ENCODE data around the gene C6orf62. TPM values are rescaled to one million over a fixed set of nuclear protein-coding genes. Genes with fewer than 3 reads are reported as not detected.

Gene C6orf62
- total and polyA plus RNA-seq, 2 of the 4 experiments (the other 2 are of a cell fraction): 47.5 to 50.7 TPM

GRCh38 chr6:24664046-24664987 is 54.6 kb downstream of the C6orf62 start (continued):
- TF ChIP-seq CTCF (conservative IDR thresholded peaks at IDR 0.05; ENCODE audit: low read depth, low read length): no peak
- no peak for TF ChIP-seq SMC3 (IDR thresholded peaks at IDR 0.05; ENCODE audit: low read depth, low read length)
- TF ChIP-seq FOS (IDR thresholded peaks at IDR 0.05; ENCODE audit: low read depth, low read length): no peak
- TF ChIP-seq MAZ (IDR thresholded peaks at IDR 0.05; ENCODE audit: borderline replicate concordance, low read depth, low read length): no peak
- no peak for TF ChIP-seq CEBPB (IDR thresholded peaks at IDR 0.05; ENCODE audit: low read depth, low read length)
- TF ChIP-seq POLR2A (IDR thresholded peaks at IDR 0.05; ENCODE audit: low read depth, low read length): no peak
- no peak for TF ChIP-seq RFX5 (IDR thresholded peaks at IDR 0.05; ENCODE audit: low read depth, low read length)
- TF ChIP-seq BHLHE40 (IDR thresholded peaks at IDR 0.05; ENCODE audit: low read depth, low read length): no peak

All from IMR-90 (cell line).